NAMALWA (cell line): ENCODE results near the gene LRP8.

Experiments used
- DNase-seq: peaks from one replicate; pipeline ENCODE4 v3.0.0-alpha.2; 2015; ENCODE audit warnings: low spot score

Gene LRP8

DNA sequence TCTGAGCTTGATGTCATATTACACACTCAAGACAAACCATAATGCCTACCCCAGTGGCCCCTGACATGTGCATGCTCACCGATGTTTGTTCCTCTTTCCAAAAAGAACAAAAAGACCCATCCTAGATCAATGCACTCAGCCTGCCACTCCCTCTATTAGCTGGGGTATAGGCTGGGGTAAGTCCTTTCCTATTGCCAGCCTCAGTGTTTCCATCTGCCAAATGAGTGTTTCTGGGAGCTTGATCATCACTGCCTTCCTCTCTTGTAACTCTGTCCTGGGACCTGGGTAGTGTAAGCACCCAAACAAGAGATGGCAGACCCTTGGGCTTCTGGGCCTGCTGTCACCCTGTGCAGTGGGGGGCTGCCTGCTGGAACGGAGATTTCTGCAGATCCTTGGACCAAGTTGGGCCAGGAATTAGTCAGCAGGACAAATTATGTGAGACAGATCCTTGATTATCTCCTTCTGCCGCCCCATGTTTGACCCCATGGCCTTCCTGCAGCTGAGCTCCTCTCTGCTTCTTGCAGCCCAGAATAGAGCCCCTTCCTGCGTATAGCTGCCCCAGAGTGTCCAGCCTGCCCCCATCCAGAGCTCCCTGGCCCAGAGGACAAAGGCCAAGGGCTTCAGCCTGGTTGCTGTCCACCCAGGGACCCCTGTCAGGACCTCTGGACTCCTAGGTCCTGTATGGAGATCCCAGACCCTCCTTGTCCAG, 31.5 kb upstream of the LRP8 start:
- no peak for DNase-seq

DNA sequence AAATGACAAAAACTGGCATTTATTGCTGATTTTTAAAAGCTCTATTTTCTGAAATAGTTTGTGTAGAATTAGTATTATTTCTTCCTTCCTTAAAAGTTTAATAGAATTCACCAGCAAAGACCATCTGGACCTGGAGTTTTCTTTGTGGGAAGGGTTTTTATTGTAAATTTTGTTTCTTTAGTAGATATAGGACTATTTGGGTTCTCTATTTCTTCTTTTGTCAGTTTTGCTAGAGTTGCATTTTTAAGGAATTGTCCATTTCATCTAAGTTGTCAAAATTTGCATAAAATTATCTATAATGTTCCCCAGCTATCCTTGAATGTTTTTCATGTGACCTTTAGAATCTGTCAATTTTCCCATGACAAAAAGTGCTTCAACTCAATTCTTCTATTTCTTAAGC, 28.8 kb upstream of the LRP8 start:
- no peak for DNase-seq

DNA sequence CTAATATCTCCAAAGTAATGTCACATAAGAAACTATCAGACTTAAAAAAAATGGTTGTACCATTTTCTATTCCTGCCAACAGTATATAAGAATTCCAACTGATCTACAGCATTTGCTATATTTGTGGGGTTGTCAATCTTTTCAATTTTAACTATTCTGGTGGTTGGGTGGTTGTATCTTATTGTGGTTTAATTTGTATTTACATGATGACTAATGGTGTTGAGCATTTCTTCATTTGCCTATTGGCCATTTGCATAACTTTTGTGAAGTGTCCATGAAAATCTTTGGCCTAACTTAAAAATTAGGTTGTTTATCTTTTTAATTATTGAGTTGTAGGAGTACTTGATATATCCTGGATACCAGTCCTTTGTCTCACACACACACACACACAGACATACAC, 26.2 kb upstream of the LRP8 start:
- DNase-seq = no peak

DNA sequence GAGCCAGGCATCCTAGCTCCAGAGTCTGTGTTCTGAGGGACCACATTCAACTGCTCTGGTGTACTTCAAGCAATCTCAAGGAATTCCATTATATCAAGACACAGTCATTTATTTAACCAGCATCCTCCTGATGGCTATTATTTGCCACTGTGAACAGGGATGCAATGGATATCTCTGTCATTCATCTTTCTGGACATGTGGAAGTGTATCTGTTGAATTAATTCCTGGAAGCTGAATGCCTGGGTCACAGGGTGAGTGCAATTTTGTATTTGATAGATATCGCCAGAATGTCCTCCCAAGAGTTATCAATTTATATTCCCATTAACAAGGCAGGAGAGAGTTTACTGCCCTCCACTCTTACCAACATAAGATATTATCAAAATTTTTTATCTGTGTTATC, 24.7 kb upstream of the LRP8 start:
- DNase-seq = no peak

DNA sequence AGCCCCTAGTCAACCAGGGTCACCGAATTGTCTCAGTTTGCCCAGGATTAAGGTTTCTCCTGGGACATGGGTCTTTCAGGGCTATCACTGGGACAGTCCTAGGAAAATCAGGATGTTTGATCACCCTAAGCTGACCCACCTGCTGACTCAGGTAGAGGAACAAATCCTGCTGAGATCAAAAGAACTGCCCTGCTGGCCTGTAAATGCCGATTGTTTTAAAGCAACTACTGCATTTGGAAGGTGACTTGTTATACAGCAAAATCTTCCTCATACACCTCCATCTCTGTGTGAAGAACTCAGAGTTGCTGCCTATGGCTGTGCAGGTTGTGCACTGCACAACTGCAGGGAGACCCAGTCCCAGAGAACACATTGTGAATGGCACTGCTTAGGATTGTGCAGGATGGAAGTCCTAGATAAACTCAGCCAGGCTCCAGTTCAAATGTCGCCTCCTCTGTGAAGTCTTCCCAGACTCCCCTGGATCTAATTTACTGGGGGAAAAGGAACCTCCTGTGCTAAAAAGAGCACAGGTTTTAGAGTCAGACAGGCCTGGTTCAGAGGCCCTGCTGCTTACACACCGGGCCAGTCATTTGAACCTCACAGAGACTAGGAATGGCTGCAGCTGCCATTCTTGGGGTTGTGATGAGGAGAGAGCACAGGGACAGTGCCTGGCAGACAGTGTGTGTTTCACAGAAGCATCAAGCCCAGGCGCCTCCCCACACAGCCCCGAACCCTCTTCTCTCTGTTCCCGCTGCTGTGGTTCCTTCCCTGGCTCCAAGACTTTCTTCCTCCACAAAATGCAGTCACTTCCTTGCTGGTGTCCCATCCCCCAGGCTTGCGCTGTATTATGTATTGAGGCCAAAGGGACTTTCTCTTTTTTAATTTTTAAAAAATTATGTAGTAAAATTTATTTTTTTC, 23.2 kb upstream of the LRP8 start:
- DNase-seq = no peak

DNA sequence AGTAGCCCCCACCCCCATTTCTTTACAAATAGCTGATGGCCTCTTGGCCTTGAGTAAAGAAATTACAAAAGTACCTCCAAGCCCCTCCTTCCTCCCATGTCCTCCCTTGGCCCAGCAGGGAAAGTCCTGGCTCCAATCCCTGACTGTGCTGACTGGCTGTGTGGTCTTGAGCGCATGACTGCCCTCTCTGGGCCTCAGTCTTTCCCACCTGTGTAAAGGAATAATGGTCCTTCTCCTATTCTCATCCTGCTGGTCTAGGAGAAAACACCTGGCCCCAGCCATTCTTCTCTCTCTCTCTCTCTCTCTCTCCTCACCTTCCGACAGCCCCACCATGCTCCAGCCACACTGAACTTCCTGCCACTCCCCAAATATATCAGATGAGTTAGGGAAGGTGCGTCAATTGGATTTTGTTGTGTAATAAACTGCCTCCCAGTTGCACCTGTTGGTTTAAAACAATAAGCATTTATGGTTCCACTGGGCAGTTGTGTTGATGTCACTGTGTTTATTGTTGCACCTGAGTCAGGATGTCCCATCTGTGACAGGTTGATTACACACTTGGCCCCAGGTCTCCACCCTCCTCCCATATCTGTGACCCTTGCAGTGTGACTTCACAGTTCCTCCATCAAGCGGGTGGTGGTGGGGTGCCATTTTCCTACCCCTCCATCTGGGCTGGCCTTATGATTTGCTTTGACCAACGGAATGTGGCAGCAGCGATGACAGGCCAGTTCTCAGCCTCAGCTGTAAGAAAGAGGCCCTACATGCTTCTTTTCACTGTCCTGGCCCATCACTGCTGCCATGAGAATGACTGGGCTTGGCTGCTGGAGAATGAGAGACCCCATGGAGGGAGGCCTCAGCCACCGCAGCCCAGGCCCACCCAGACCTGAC, 22.3 kb upstream of the LRP8 start:
- no peak for DNase-seq

DNA sequence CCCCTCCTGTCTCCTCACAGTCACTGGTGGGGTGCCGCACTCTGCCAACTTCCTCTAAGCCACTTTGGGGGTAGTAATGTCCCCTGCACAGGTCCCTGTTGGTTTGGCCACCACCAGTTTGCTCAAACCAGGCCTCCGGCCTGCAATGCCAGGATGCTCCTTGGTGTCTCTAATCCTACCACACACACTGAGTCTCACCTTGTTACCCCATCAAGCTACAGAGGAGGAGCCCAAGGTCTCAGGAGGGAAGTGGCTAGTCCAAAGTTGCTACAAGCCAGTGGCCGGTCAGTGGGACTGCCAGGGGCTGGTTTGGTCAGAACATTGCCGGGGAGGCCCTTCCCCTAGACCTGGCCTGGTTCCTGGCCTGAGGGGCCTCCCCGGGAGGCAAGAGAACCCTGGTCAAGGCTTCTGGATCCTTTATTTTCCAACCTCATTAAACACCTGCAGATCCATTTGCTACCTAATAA, 21.5 kb upstream of the LRP8 start:
- DNase-seq = no peak

DNA sequence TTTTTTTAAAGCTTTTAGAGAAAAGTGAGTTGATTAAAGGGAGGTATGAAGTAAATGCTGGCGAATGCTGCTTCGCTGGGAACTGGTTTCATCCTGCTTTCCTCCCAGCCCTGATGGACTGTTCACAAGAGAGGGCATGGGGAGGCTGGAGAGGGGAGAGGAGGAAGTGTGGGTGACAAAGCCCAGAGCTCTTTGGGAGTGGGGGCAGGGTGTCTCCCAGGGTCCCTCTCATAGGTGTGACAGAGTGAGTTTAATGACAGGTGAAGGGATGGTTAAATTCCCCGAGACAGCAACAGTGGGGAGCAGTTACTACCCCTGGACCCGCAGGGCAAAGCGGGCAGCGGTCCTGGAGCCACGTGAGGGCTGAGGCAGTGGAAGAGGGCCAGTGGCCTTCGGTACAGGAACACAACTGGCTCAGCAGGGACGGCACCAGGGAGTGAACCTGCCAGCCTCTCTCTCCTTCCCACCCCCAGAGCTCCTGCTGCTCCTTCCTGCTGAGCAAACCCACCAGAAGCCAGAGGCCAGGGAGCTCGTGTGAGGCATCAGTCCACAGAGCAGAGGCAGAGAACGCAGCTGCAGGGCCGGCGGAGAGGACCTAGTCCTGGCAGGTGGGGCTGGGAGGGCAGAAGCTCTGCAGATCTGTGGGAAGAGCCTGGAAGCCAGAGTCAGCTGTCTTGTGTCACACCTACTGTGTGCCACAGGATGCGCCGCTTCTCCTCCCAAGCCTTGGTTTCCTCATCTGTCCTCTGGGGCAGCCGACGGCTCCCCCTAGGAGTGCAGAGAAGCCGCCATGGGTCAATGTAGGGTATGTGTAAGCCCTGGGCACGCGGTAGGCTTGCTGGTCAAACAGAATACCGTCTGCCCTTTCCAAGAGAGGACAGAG, 20.9 kb upstream of the LRP8 start:
- no peak for DNase-seq

DNA sequence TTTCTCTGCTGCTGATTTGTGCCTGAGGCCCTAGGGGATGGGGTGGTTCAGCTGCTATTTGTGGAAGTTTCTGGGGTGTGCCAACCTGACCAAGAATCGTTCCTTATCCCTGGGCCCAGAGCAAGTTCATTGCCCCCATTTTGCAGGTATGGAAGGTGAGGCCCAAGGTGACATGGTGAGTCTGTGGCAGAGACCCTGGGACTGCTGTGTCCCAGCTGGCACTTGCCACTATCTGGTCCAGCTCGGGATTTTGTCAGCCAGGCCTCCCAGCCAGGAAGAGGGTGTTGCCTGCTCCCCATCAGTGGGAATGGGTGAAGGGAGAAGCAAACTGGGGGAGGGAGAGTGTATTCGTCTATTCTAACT, 18.9 kb upstream of the LRP8 start:
- DNase-seq = no peak

DNA sequence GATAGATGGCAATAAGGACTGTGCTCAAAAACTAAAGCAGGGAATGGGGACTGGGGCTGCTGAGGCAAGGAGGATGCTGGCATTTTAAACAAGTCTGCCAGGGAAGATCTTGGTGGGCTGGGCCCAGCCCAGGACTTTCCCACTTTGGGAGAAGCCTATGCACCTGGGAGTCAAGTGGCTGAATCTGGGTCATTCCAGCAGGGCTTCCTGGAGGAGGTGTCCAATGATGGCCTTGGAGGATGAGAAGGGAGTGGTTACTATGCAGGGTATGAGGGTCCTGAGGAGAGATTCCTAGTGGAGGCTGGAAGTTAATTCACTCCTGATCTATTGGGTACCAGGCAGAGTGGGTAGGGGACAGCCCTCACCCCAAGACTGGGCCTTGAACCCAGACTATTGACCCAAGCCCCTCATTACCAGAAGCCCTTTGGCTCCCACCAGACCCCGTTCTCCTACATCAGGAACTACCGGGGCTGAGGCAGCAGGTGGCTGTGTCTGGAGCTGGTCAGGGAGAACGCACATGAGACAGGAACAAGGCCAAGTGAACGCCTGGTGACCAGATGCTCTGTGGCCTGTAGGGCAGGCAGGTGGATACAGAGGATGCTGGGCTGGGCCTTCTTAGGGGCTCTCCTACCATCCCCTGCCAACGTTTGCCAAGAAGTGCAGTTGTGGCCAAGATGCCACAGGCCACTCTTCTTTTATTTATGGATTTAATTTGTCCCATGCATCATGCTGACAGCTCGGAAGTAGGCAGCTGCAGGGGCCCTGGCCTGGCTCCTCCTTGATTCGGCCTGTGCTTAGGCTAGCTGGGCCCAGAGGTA, 18.3 kb upstream of the LRP8 start:
- no peak for DNase-seq

DNA sequence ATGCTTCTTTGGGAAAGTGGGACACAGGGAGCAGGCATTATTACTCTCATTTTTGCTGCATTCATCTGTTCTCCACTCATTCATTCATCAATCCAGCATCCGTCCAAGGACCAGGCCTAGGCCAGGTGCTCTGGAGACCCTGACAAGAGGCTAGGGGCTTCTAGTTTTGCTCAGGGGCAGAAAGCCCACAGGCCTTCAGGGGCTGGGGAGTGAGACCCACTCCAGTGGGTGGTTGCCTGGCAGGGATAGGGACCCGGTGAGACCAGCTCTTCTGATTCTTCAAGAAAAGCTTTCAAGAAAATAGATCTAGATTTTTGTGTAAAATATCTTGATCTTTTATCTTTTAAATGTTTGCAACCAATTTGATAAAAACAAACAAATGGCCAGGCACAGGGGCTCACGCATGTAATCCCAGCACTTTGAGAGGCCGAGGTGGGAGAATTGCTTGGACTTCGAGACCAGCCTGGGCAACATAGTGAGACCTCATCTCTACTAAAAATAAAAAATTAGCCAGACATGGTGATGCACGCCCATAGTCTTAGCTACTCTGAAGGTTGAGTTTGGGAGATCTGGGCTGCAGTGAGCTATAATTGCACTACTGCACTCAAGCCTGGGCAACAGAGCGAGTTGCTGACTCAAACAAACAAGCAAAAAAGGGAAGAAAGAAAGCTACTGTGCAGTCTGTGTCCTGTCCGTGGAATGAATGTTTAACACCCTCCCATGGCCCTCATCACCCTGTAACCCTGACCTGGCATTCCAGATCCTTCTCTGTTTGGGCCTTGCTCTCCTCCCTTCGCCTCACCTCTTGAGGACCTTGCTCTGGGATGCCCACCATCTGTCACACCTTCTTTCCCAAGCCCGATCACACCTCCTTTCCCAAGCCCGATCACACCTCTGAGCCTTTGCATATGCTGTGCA, 17.3 kb upstream of the LRP8 start:
- no peak for DNase-seq

DNA sequence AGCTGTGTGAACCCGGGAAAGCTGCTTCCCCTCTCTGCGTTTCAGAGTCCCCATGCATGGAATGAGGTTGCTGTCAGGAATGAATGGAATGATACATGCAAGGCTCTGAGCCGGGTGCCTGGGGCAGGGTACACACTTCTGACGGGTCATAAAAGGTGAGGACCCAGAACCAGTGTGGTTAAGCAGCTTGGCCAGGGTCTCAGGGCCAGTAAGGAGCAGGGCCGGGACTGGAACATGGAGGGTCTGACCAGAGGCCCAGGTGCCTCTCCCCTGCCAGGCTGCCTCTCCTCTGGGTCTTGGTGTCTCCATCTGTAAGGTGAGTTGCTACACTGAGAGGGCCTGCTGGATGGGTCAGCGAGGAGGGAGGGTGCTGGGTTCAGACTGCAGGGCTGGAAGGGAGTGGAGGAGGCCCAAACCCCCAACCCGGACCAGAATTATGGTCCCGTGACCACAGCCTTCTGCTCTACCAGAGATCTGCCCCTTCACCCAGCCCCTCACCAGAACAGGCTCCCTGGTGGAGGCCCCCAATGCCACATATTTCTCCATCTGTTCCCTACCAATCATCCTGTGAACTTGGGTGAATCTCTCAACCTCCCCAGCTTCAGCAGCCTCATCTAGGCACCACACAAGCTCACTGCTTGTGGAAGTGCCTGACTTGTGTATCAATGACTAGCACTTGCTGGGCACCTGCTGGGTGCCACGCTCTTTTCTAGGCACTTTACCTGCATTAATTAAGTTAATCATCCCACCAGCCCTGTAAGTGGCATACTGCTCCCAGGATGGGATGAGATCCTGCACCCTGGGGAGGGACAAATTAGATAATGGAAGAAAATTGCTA, 16.2 kb upstream of the LRP8 start:
- no peak for DNase-seq

DNA sequence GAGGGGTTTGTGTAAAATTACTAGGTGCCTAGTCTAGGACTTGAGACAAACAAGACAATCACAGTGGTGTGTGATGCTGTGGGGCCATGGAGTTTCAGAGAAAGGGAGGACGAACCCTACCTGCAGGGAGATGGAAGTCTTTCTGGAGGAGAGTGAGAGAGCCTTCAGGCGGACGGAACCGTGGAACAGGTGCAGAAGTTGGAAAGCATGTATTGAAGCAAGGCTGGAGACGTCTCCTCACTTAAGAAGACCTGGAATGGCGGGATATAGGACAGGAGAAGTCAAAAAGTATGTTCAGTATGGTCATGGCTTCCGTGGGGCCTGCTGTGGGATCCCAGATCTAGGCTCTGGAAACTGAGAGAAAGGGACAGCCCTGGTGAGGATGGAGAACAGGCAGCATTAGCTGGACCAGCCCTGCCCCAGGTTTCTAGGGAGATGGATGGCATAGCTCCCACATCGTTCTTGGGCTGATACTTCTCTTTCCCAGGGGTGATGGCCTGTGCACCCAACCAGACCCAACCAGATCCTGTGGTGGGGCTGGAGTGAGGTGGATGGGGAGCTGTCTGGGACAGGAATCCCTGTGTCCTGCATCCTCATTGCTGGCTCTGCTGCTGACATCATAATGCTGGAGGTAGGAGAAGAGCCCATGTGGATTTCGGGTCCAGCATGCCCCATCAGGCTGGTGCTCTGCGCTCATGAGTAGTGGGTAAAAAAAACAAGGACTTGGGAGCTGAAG, 15.0 kb upstream of the LRP8 start:
- no peak for DNase-seq

DNA sequence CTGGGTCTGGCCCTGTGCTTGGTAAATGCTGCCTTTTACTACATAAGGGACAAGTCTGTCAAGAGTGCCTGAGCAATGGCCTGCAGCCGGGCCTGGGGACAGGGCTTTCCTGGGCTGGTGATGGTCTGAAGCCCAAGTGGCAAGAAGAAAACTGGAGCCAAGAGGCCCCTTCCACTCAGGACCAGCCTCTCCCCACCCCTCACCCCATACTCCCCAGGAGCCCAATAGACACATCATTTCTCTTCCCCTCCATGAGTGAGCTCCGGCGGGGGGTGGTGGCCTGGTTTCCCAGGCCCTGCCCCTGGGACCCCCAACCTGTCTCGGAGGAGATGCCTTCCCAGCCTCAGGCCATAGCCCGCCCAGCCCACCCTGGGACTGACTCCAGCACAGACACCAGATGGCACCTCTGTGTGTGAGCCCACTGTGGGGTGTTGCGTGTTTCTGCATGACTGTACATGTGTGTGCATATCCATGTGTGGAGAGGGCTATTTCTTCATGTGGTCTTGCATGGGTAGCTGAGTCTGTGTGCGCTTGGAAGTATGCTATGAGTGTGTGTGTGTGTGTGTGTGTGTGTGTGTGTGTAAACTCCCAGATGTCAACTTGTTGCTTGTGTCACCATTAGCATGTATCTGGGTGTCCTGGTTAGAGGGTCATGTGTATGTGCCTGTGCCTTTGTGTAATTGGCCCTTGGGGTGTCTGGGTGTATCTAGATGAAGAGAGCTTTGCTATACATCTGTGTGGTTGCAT, 14.3 kb upstream of the LRP8 start:
- DNase-seq = no peak

DNA sequence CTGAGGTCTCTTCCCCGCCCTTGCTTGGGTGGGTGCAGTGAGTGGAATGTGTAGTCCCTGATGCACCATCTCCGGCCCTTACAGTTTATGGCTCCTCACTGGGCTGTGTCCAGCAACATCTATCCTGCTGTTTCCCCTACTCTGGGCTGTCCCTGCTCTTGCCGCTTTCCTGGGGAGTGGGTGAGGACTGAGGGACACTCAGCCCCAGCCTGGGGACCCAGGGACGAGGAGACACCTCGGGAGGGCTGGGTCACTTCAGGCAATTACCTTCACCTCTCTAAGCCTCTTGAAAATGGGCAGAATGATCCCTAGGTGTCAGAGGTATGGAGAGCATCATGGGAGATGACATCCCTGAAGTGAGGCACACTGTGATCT, 13.6 kb upstream of the LRP8 start:
- no peak for DNase-seq

DNA sequence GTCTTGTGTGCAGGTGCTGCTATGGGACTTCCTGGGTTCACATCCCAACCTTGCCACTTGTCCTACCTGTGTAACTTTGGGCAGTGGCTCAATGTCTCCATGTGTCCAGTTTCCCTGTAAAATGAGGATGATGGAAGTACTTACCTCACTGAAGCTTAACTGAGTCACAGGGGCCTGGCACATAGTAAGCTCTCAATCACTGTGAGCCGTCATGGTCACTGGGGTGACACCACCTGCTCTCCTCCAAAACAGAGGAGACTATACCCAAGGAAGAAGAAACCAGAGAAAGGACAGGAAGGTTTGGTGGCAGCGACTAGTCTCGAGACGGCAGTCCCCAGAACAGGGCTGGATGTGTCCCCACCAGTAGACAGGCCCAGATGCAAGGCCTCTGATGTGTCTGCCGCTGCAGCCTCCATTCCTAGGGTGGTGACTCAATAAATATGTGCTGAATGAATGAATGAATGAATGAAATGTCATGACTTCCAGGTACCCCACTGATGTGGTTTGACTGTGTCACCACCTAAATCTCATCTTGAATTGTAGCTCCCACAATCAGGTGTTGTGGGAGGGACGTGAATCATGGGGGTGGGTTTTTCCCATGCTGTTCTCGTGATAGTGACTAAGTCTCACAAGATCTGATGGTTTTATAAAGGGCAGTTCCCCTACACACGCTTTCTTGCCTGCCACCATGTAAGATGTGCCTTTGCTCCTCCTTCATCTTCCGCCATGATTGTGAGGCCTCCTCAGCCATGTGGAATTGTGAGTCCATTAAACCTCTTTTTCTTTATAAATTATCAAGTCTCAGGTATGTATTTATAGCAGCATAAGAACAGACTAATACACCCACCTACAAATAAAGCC, 13.0 kb upstream of the LRP8 start:
- no peak for DNase-seq
